ENCODE results near the gene SMIM30. TPM values are rescaled to one million over a fixed set of nuclear protein-coding genes. Genes with fewer than 3 reads are reported as not detected.

The SMIM30 gene
- total RNA-seq, 2 experiments from 2014 or later = 2.7 to 3.5 TPM

GRCh38 chr7:113159746-113160339 lies 41.5 kb upstream of the SMIM30 start:
- CTCF ChIA-PET = interaction anchor here (0.6 kb wide), 1 partner anchor 296 kb away, joined by 3 read pairs; no protein-coding TSS in a partner anchor
- peaks cover 0 to 19% of the 10 kb centered on the region in 2 experiments for H3K27me3 ChIP-seq (ENCODE audit: control insufficient read depth in 1 of 2, insufficient read depth in 2 of 2, low read length in 2 of 2)
- no peak overlapping the region for H3K4me3 ChIP-seq (ENCODE audit: low read length)
- no peaks in the 10 kb centered on the region for H3K9me3 Mint-ChIP-seq
- intact Hi-C loops (cut with DNase I, micrococcal nuclease) = no loop called here
- no peak overlapping the region for H3K27ac Mint-ChIP-seq
- TF ChIP-seq, protein P1, sequence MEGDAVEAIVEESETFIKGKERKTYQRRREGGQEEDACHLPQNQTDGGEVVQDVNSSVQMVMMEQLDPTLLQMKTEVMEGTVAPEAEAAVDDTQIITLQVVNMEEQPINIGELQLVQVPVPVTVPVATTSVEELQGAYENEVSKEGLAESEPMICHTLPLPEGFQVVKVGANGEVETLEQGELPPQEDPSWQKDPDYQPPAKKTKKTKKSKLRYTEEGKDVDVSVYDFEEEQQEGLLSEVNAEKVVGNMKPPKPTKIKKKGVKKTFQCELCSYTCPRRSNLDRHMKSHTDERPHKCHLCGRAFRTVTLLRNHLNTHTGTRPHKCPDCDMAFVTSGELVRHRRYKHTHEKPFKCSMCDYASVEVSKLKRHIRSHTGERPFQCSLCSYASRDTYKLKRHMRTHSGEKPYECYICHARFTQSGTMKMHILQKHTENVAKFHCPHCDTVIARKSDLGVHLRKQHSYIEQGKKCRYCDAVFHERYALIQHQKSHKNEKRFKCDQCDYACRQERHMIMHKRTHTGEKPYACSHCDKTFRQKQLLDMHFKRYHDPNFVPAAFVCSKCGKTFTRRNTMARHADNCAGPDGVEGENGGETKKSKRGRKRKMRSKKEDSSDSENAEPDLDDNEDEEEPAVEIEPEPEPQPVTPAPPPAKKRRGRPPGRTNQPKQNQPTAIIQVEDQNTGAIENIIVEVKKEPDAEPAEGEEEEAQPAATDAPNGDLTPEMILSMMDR (IDR thresholded peaks at IDR 0.05) = no peak
- H3K36me3 Mint-ChIP-seq (ENCODE audit: low read depth) = no peaks in the 10 kb centered on the region
- ATAC-seq (ENCODE audit: poor library complexity) = no peak
- peaks cover 25% of the 10 kb centered on the region for H3K27me3 Mint-ChIP-seq
- POLR2A ChIA-PET = no interaction called here
- no peaks in the 10 kb centered on the region for H3K4me1 Mint-ChIP-seq (ENCODE audit: low read depth)
- H3K4me3 Mint-ChIP-seq = no peak overlapping the region
- H3K4me1 ChIP-seq (ENCODE audit: insufficient read depth, low read length) = no peaks in the 10 kb centered on the region
- H3K27ac ChIP-seq (ENCODE audit: low read depth in 1 of 2, low read length in 2 of 2) = no peak overlapping the region
- peak in 2 of 14 experiments; percentile 3 to 11 for DNase-seq
- H3K36me3 ChIP-seq (ENCODE audit: insufficient read depth, low read length) = no peaks in the 10 kb centered on the region
- H3K9me3 ChIP-seq (ENCODE audit: control insufficient read depth in 1 of 2, insufficient read depth in 1 of 2, low read length in 2 of 2) = no peaks in the 10 kb centered on the region

DNA sequence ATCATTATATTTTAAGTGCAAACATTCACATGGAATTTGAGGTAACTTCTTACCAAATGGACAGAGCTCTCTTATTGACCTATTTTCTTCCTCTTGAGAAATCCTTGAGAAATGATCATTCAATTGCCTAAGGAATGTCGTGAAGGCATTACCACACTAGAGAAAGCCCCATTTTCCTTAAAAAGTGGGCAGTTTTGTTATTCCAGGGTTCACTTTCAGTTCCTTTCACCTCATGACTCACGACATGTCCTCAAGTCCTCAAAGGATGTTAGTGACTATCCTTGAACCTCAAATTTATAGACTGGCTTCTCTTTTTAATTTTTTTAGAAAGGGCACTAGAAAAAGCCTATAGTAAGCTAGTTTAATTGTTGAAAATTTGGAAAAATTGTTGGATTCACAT lies 40.4 kb upstream of the SMIM30 start:
- no peak overlapping the region for H3K27ac Mint-ChIP-seq
- ChIA-PET CTCF (no interaction called here), POLR2A (no interaction called here)

GRCh38 chr7:113154117-113154516 lies 35.8 kb upstream of the SMIM30 start:
- Histone ChIP-seq H3K9me3 (ENCODE audit: control insufficient read depth in 1 of 2, insufficient read depth in 1 of 2, low read length in 2 of 2) (no peaks in the 10 kb centered on the region), H3K4me3 (ENCODE audit: low read length) (no peak overlapping the region), H3K4me1 (ENCODE audit: insufficient read depth, low read length) (no peaks in the 10 kb centered on the region), H3K27ac (ENCODE audit: low read depth in 1 of 2, low read length in 2 of 2) (no peak overlapping the region), H3K27me3 (ENCODE audit: control insufficient read depth in 1 of 2, insufficient read depth in 2 of 2, low read length in 2 of 2) (peaks cover 0 to 14% of the 10 kb centered on the region in 2 experiments), H3K36me3 (ENCODE audit: insufficient read depth, low read length) (no peaks in the 10 kb centered on the region)
- Mint-ChIP-seq H3K9me3 (no peaks in the 10 kb centered on the region), H3K36me3 (ENCODE audit: low read depth) (no peaks in the 10 kb centered on the region), H3K4me1 (ENCODE audit: low read depth) (no peaks in the 10 kb centered on the region), H3K27me3 (peaks cover 42% of the 10 kb centered on the region), H3K27ac (no peak overlapping the region), H3K4me3 (no peak overlapping the region)
- DNase-seq (no peak), ATAC-seq (ENCODE audit: poor library complexity) (no peak)
- intact Hi-C loops (cut with DNase I, micrococcal nuclease) = no loop called here
- ChIA-PET CTCF (no interaction called here), POLR2A (no interaction called here)
- TF ChIP-seq, protein P1 (IDR thresholded peaks at IDR 0.05) = no peak

More for the DNA sequence above, 40.4 kb upstream of the SMIM30 start:
- no peak for DNase-seq
- peaks cover 0 to 23% of the 10 kb centered on the region in 2 experiments for H3K27me3 ChIP-seq (ENCODE audit: control insufficient read depth in 1 of 2, insufficient read depth in 2 of 2, low read length in 2 of 2)
- no peaks in the 10 kb centered on the region for H3K4me1 ChIP-seq (ENCODE audit: insufficient read depth, low read length)
- no peak overlapping the region for H3K4me3 ChIP-seq (ENCODE audit: low read length)
- no peaks in the 10 kb centered on the region for H3K9me3 ChIP-seq (ENCODE audit: control insufficient read depth in 1 of 2, insufficient read depth in 1 of 2, low read length in 2 of 2)
- TF ChIP-seq, protein P1 (IDR thresholded peaks at IDR 0.05) = no peak
- Mint-ChIP-seq H3K4me3 (no peak overlapping the region), H3K9me3 (no peaks in the 10 kb centered on the region), H3K4me1 (ENCODE audit: low read depth) (no peaks in the 10 kb centered on the region), H3K36me3 (ENCODE audit: low read depth) (no peaks in the 10 kb centered on the region), H3K27me3 (peaks cover 25% of the 10 kb centered on the region)
- H3K27ac ChIP-seq (ENCODE audit: low read depth in 1 of 2, low read length in 2 of 2) = no peak overlapping the region
- ATAC-seq (ENCODE audit: poor library complexity) = no peak
- intact Hi-C loops (cut with DNase I, micrococcal nuclease) = no loop called here
- no peaks in the 10 kb centered on the region for H3K36me3 ChIP-seq (ENCODE audit: insufficient read depth, low read length)

Measured in CD4-positive, alpha-beta T cell (primary cell).